DND-41 (cell line): ENCODE results near the gene TAF9.

Experiments used
- CTCF ChIP-seq: IDR thresholded peaks from 2 replicates; pipeline ENCODE4 v1.5.1; 2012; ENCODE audit warnings: borderline replicate concordance, low read length, moderate library complexity, mild to moderate bottlenecking; ENCODE audit not compliant: poor library complexity, severe bottlenecking; ENCODE audit errors: extremely low read depth
- EZH2 ChIP-seq: IDR thresholded peaks from 3 replicates; pipeline ENCODE4 v1.6.1; 2012; ENCODE audit warnings: borderline replicate concordance, low read depth, mild to moderate bottlenecking, moderate library complexity, low read length, inconsistent platforms; ENCODE audit not compliant: severe bottlenecking

- no peak for TF ChIP-seq CTCF
- no peak for TF ChIP-seq EZH2
Measured at GRCh38 chr5:69350664-69351063, 18.7 kb downstream of the TAF9 start.
